ENCODE data around the gene ATL3.

Gene ATL3

GRCh38 chr11:63613517-63614135 lies 57.5 kb downstream of the ATL3 start:
- DNase-seq (ENCODE audit: low spot score), result peak; percentile 54
- in situ Hi-C loops (cut with MboI; ENCODE audit: low pct_unique_long_range_greater_than_20kb, low sequenced_read_pairs, unreplicated experiment), result no loop called here
- TF ChIP-seq, protein P1, sequence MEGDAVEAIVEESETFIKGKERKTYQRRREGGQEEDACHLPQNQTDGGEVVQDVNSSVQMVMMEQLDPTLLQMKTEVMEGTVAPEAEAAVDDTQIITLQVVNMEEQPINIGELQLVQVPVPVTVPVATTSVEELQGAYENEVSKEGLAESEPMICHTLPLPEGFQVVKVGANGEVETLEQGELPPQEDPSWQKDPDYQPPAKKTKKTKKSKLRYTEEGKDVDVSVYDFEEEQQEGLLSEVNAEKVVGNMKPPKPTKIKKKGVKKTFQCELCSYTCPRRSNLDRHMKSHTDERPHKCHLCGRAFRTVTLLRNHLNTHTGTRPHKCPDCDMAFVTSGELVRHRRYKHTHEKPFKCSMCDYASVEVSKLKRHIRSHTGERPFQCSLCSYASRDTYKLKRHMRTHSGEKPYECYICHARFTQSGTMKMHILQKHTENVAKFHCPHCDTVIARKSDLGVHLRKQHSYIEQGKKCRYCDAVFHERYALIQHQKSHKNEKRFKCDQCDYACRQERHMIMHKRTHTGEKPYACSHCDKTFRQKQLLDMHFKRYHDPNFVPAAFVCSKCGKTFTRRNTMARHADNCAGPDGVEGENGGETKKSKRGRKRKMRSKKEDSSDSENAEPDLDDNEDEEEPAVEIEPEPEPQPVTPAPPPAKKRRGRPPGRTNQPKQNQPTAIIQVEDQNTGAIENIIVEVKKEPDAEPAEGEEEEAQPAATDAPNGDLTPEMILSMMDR (IDR thresholded peaks at IDR 0.05; ENCODE audit: extremely low read depth, insufficient read depth, missing control alignments), result peak; percentile 10

DNA sequence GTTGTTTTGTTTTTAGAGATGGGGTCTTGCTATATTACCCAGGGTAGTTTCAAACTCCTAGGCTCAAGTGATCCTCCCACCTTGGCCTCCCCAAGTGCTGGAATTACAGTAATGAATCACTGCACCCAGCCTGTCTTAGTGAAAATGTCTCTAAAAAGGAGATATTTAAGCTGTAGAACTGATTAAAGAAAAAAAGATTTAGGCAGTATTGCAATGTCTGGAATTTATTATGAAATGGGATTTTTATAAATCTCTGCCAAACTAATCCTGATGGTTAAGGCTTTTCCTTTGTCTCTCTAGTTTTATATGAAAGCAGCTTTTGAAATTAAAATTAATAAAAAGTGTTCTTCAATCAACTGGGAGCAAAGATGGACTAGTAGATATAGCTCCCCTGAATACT lies 59.0 kb downstream of the ATL3 start:
- TF ChIP-seq, protein P1 (IDR thresholded peaks at IDR 0.05; ENCODE audit: extremely low read depth, insufficient read depth, missing control alignments), result no peak
- no peak for DNase-seq (ENCODE audit: low spot score)
- in situ Hi-C loops (cut with MboI; ENCODE audit: low pct_unique_long_range_greater_than_20kb, low sequenced_read_pairs, unreplicated experiment), result no loop called here

GRCh38 chr11:63611395-63611747 lies 59.8 kb downstream of the ATL3 start:
- TF ChIP-seq, protein P1 (IDR thresholded peaks at IDR 0.05; ENCODE audit: extremely low read depth, insufficient read depth, missing control alignments), result no peak
- DNase-seq (ENCODE audit: low spot score), result no peak
- in situ Hi-C loops (cut with MboI; ENCODE audit: low pct_unique_long_range_greater_than_20kb, low sequenced_read_pairs, unreplicated experiment), result no loop called here

DNA sequence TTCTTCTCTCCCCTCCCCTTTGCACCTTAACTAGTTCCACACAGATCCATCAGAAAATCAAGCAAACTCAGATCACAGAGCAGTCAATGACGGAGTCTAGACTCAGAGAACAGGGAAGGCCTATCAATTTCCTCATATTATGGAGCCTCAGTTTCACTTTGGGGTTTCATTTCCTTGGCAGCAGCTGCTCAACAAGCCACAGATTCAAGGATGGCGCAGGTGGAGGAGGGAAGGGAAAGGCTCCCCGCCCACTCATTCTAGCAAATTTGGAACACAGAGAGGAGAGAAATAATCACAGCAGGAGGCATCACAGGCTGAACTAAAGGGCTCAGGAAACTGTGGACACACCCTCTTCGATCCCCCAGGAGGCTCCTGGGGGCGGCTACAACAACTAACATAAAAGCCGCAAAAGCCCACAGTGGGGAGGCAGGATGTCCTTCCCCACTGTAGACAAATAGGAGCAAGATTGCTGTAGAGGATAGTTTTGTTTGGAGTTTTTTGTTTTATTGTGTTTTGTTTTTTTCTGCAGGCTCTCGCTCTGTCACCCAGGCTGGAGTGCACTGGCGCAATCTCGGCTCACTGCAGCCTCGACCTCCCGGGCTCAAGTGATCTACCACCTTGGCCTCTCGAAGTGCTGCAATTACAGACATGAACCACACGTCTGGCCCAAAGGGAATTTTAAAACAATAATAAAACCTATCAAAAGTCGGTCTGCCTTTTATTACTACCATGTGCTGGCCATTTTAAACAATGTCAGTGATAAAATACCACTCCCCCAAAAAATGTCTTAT lies 60.4 kb downstream of the ATL3 start:
- in situ Hi-C loops (cut with MboI; ENCODE audit: low pct_unique_long_range_greater_than_20kb, low sequenced_read_pairs, unreplicated experiment), result no loop called here
- TF ChIP-seq, protein P1 (IDR thresholded peaks at IDR 0.05; ENCODE audit: extremely low read depth, insufficient read depth, missing control alignments), result no peak
- no peak for DNase-seq (ENCODE audit: low spot score)

- no peak for DNase-seq (ENCODE audit: low spot score)
- in situ Hi-C loops (cut with MboI; ENCODE audit: low pct_unique_long_range_greater_than_20kb, low sequenced_read_pairs, unreplicated experiment), result no loop called here
- TF ChIP-seq, protein P1 (IDR thresholded peaks at IDR 0.05; ENCODE audit: extremely low read depth, insufficient read depth, missing control alignments), result no peak
These were observed 61.1 kb downstream of the ATL3 start for GRCh38 chr11:63609971-63610580.

GRCh38 chr11:63609536-63609935 lies 61.6 kb downstream of the ATL3 start:
- in situ Hi-C loops (cut with MboI; ENCODE audit: low pct_unique_long_range_greater_than_20kb, low sequenced_read_pairs, unreplicated experiment), result no loop called here
- DNase-seq (ENCODE audit: low spot score), result no peak
- TF ChIP-seq, protein P1 (IDR thresholded peaks at IDR 0.05; ENCODE audit: extremely low read depth, insufficient read depth, missing control alignments), result no peak

Measured in GM13977 (cell line).